Psoas muscle (tissue), 8 donors: Measurements from ENCODE around the gene PRKCH. TPM values are rescaled to one million over a fixed set of nuclear protein-coding genes. Genes with fewer than 3 reads are reported as not detected.
A peak's percentile ranks its signal among the peaks of the same experiment; 100 is the strongest.
"Not testable (repeated sequence)": the region's sequence is repeated elsewhere in the genome, so short reads cannot be mapped to it uniquely, and the experiment has no call there.

ENCODE experiments used
- ATAC-seq, 4 donors: fragments of 200-7000 bp; cut with Tn5 transposase; one replicate each; pipeline ENCODE4 v1.9.1; 2020; ENCODE audit warnings: moderate library complexity in 3 of 4, mild to moderate bottlenecking in 2 of 4
- DNase-seq, 2 donors: peaks; one replicate each; pipeline ENCODE4 v3.0.0-alpha.2; 2020
- H3K27ac ChIP-seq: fragments of 200-600 bp; one replicate; pipeline ENCODE4 v1.8.0; 2022
- H3K27me3 ChIP-seq, 3 donors: fragments of 200-600 bp in 1 of 3; one replicate each; pipeline versions ENCODE4 v1.6.1 to v1.8.0; 2013 to 2022; ENCODE audit warnings: low read length in 2 of 3, mild to moderate bottlenecking in 2 of 3, moderate library complexity in 1 of 3; ENCODE audit not compliant: insufficient read depth in 3 of 3
- H3K36me3 ChIP-seq, 2 donors: fragments of 200-600 bp in 1 of 2; one replicate each; pipeline versions ENCODE4 v1.6.1 to v1.8.0; 2013 to 2022; ENCODE audit warnings: low read depth in 1 of 2, mild to moderate bottlenecking in 1 of 2, moderate library complexity in 1 of 2; ENCODE audit not compliant: insufficient read depth in 1 of 2
- H3K4me1 ChIP-seq: fragments of 200-600 bp; one replicate; pipeline ENCODE4 v1.8.0; 2022
- H3K4me3 ChIP-seq: fragments of 200-600 bp; one replicate; pipeline ENCODE4 v1.8.0; 2022; ENCODE audit warnings: mild to moderate bottlenecking
- H3K9me3 ChIP-seq: fragments of 200-600 bp; one replicate; pipeline ENCODE4 v1.8.0; 2022
- WGBS, 3 donors: extraction: QIAGEN DNeasy Blood & Tissue Kit; methylation state at CpG; one replicate each; pipeline versions ENCODE4 v1.1.6 to v1.1.7; 2013; 5-methylcytosine and 5-hydroxymethylcytosine counted together
- intact Hi-C, 2 donors: fragments of 100-400 bp; cut with DNase I; formaldehyde crosslinking; loops; one replicate each; pipeline versions ENCODE4 v1.11.0 to v1.14.2; 2022
- polyA plus RNA-seq, 3 donors: library from polyadenylated mRNA; stranded (reverse); fragments of 200-250 nt; gene quantifications; one replicate each; pipeline ENCODE4 v1.2.3, GENCODE V29; 2013
- total RNA-seq, 4 donors: library from RNA; stranded (reverse); fragmentation: NEBNext Ultra II Directional in 2 of 4; extraction: Animal tissue kit (Norgen Biotek cat#: 25700) in 2 of 4; gene quantifications; one replicate each; pipeline versions ENCODE4 v1.2.1 to v1.2.4, GENCODE V29; 2021 to 2023
- TF ChIP-seq, protein P1 (sequence below): fragments of 200-600 bp; IDR thresholded peaks from one replicate; pipeline ENCODE4 v1.8.0; 2022; ENCODE audit warnings: antibody characterized with exemption
- donor health status: healthy with polysubstance abuse.
- donor health status: DM: no; HTN: no; CAD: no; lungs with moderate emphysema.
- donor health status: Bipolar disorder and iron deficiency.
- donor health status: healthy.
- donor health status: DM: yes; HTN: yes; CAD: no.
- donor health status: DM: no; HTN: no; CAD: no.
- donor health status: DM: no; HTN: no; CAD: no.
- donor health status: DM: yes; HTN: yes; CAD: no.

Gene PRKCH
- total and polyA plus RNA-seq, 7 donors: 5.9 to 17.9 (median 11.1) TPM

GRCh38 chr14:61526405-61527312 is 205.3 kb downstream of the PRKCH start:
- no peak overlapping the region for H3K4me3 ChIP-seq
- H3K4me1 ChIP-seq: peaks cover 36% of the 10 kb centered on the region
- intact Hi-C loops: no loop called here
- TF ChIP-seq, protein P1, sequence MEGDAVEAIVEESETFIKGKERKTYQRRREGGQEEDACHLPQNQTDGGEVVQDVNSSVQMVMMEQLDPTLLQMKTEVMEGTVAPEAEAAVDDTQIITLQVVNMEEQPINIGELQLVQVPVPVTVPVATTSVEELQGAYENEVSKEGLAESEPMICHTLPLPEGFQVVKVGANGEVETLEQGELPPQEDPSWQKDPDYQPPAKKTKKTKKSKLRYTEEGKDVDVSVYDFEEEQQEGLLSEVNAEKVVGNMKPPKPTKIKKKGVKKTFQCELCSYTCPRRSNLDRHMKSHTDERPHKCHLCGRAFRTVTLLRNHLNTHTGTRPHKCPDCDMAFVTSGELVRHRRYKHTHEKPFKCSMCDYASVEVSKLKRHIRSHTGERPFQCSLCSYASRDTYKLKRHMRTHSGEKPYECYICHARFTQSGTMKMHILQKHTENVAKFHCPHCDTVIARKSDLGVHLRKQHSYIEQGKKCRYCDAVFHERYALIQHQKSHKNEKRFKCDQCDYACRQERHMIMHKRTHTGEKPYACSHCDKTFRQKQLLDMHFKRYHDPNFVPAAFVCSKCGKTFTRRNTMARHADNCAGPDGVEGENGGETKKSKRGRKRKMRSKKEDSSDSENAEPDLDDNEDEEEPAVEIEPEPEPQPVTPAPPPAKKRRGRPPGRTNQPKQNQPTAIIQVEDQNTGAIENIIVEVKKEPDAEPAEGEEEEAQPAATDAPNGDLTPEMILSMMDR: no peak
- H3K27ac ChIP-seq: peak overlapping the region; percentile 79
- no peaks in the 10 kb centered on the region for H3K27me3 ChIP-seq
- no peaks in the 10 kb centered on the region for H3K36me3 ChIP-seq
- WGBS, 3 donors: 47 to 62% (median 48%) methylated on average over 9 of the region's 9 CpGs
- peak; percentile 67 to 78 for DNase-seq
- ATAC-seq: peak; percentile 78 to 88 (median 81)
- no peaks in the 10 kb centered on the region for H3K9me3 ChIP-seq

DNA sequence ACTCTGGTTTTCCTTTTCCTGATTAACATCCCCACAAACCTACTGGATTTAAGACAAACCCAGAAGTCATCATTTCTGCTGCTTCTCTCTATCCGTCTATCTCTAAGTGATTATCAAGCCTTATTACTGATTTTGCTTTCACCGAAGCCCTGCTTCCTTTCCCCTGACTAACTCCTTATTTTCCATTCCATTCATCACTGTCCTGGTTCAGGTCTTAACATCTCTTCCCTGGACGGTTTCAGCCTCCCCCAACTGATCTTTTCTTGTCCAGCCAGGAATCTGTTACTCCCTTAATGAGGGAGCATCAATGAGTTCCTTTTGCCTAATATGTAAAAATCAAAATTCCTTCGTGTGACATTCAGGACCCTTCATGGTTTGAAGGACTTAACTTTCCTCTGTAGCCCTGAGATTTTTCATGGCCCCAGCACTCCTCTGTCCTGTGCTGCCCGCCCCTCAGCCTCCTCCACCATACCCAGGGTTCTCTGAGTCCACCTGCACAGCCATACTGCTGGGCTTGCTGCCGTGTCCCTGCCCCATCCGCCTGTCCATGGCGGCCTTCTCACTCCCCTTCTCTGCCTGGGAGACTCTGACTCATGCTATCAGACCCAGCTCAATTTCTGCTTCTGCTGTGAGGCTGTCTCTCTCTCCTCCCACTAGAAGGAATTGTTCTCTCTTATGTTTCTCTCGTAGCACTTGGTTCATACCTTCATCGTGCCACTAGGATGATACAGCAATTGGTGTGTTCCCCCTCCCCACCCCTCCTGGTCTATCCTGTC is 206.1 kb downstream of the PRKCH start:
- H3K4me1 ChIP-seq: peaks cover 36% of the 10 kb centered on the region
- H3K27ac ChIP-seq: peak overlapping the region; percentile 79
- peak in 2 of 4 donors; percentile 9 to 23 for ATAC-seq
- DNase-seq: no peak
- 62 to 71% (median 65%) methylated on average over 10 of the region's 10 CpGs for WGBS, 3 donors
- H3K9me3 ChIP-seq: no peaks in the 10 kb centered on the region
- H3K27me3 ChIP-seq: no peaks in the 10 kb centered on the region
- H3K36me3 ChIP-seq: no peaks in the 10 kb centered on the region
- no peak overlapping the region for H3K4me3 ChIP-seq
- intact Hi-C loops: no loop called here
- TF ChIP-seq, protein P1: no peak

GRCh38 chr14:61528591-61529021 is 207.2 kb downstream of the PRKCH start:
- TF ChIP-seq, protein P1: no peak
- H3K27ac ChIP-seq: no peak overlapping the region
- DNase-seq (no peak), ATAC-seq (peak in 1 of 4 donors; percentile 15)
- intact Hi-C loops: no loop called here
- H3K36me3 ChIP-seq: no peaks in the 10 kb centered on the region
- WGBS, 3 donors: 64 to 69% (median 65%) methylated on average over 9 of the region's 9 CpGs
- H3K27me3 ChIP-seq: no peaks in the 10 kb centered on the region
- H3K9me3 ChIP-seq: no peaks in the 10 kb centered on the region
- no peak overlapping the region for H3K4me3 ChIP-seq
- H3K4me1 ChIP-seq: peaks cover 36% of the 10 kb centered on the region

- 85 to 100% (median 95%) methylated on average over 3 of the region's 5 CpGs for WGBS, 3 donors
- ATAC-seq, DNase-seq, H3K27ac ChIP-seq, intact Hi-C loops, H3K9me3 ChIP-seq, H3K36me3 ChIP-seq, H3K4me3 ChIP-seq, H3K27me3 ChIP-seq: not testable (repeated sequence)
- peaks cover 28% of the 10 kb centered on the region for H3K4me1 ChIP-seq
These were observed 208.0 kb downstream of the PRKCH start for GRCh38 chr14:61529360-61529759.

GRCh38 chr14:61530296-61530695 is 208.9 kb downstream of the PRKCH start:
- H3K9me3 ChIP-seq: no peaks in the 10 kb centered on the region
- no peak overlapping the region for H3K27ac ChIP-seq
- TF ChIP-seq, protein P1: no peak
- peaks cover 19% of the 10 kb centered on the region for H3K4me1 ChIP-seq
- DNase-seq (no peak), ATAC-seq (no peak)
- intact Hi-C loops: no loop called here
- WGBS, 3 donors: 81 to 88% (median 85%) methylated on average over 6 of the region's 6 CpGs
- H3K27me3 ChIP-seq: no peaks in the 10 kb centered on the region
- H3K4me3 ChIP-seq: no peak overlapping the region
- H3K36me3 ChIP-seq: no peaks in the 10 kb centered on the region
